OCI-LY7 (cell line): ENCODE results near the gene ZNF841. TPM values are rescaled to one million over a fixed set of nuclear protein-coding genes. Genes with fewer than 3 reads are reported as not detected.
"Not testable (repeated sequence)": the region's sequence is repeated elsewhere in the genome, so short reads cannot be mapped to it uniquely, and the experiment has no call there.

Experiments
- BruUV-seq: library from RNA; stranded (reverse); fragments of 400-500 nt; replicated peaks from 2 replicates; lab custom pipeline; 2021; lab: Mats Ljungman, UMichigan
- CTCF ChIA-PET: fragments of 300-600 bp; sonication (Branson Sonifier 250); formaldehyde crosslinking; loops from one replicate; lab custom pipeline; 2022; ENCODE audit warnings: antibody characterized with exemption; ENCODE audit not compliant: unreplicated experiment; lab: Charles Lee
- POLR2A ChIA-PET: fragments of 300-600 bp; sonication (Branson Sonifier 250); formaldehyde crosslinking; loops from one replicate; lab custom pipeline; 2022; ENCODE audit warnings: antibody characterized with exemption; lab: Charles Lee
- DNase-seq: peaks from one replicate; pipeline ENCODE4 v3.0.0-alpha.2; 2015; ENCODE audit warnings: low spot score
- H2AFZ ChIP-seq: fragments of 200-600 bp; sonication (generic), shearing (Covaris generic); 2 replicates; pipeline ENCODE4 v1.6.1; 2014; ENCODE audit warnings: mild to moderate bottlenecking, antibody characterized with exemption, low read length, moderate library complexity
- H3K27ac ChIP-seq: fragments of 200-600 bp; sonication (generic); 2 replicates; pipeline ENCODE4 v1.5.1; 2014; ENCODE audit warnings: mixed run types, low read depth, mild to moderate bottlenecking, moderate library complexity, low read length, inconsistent platforms; ENCODE audit not compliant: poor library complexity, severe bottlenecking
- H3K36me3 ChIP-seq: fragments of 200-600 bp; sonication (generic); 2 replicates; pipeline ENCODE4 v1.6.1; 2014; ENCODE audit warnings: mild to moderate bottlenecking, antibody characterized with exemption, low read length, moderate library complexity, mixed read lengths; ENCODE audit not compliant: insufficient read depth
- H3K4me1 ChIP-seq: fragments of 200-600 bp; sonication (generic); 2 replicates; pipeline ENCODE4 v1.5.1; 2014; ENCODE audit warnings: mild to moderate bottlenecking, low read length; ENCODE audit not compliant: insufficient read depth, poor library complexity, severe bottlenecking
- H3K4me2 ChIP-seq: fragments of 200-600 bp; sonication (generic); 2 replicates; pipeline ENCODE4 v1.6.1; 2014; ENCODE audit warnings: mild to moderate bottlenecking, low read length
- H3K4me3 ChIP-seq: fragments of 200-600 bp; sonication (generic); 2 replicates; pipeline ENCODE4 v1.5.1; 2014; ENCODE audit warnings: mild to moderate bottlenecking, low read depth, low read length; ENCODE audit not compliant: poor library complexity, severe bottlenecking
- H3K79me2 ChIP-seq: fragments of 200-600 bp; sonication (generic); 2 replicates; pipeline ENCODE4 v1.6.1; 2016; ENCODE audit warnings: low read depth, mild to moderate bottlenecking, low read length, moderate library complexity, mixed read lengths; ENCODE audit not compliant: insufficient read depth
- H3K9me2 ChIP-seq: fragments of 200-600 bp; sonication (generic); 2 replicates; pipeline ENCODE4 v1.6.1; 2016; ENCODE audit warnings: mild to moderate bottlenecking, low read length, mixed read lengths; ENCODE audit not compliant: insufficient read depth
- H3K9me3 ChIP-seq: fragments of 200-600 bp; sonication (generic); 2 replicates; pipeline ENCODE4 v1.6.1; 2014; ENCODE audit warnings: mild to moderate bottlenecking, mixed run types, low read length, mixed read lengths
- H4K20me1 ChIP-seq: fragments of 200-600 bp; sonication (generic); 2 replicates; pipeline ENCODE4 v1.6.1; 2014; ENCODE audit warnings: mild to moderate bottlenecking, antibody characterized with exemption, low read length, moderate library complexity, mixed read lengths; ENCODE audit not compliant: insufficient read depth
- CTCF ChIP-seq: fragments of 200-600 bp; sonication (generic); conservative IDR thresholded peaks from 2 replicates; pipeline ENCODE4 v1.5.1; 2014; ENCODE audit warnings: mild to moderate bottlenecking, antibody characterized with exemption, low read length, moderate library complexity, mixed read lengths
- EZH2phosphoT487 ChIP-seq: fragments of 200-600 bp; sonication (generic); IDR thresholded peaks from 2 replicates; pipeline ENCODE4 v1.6.1; 2018; ENCODE audit warnings: low read depth, borderline replicate concordance, mild to moderate bottlenecking, mixed run types, antibody characterized with exemption, low read length, moderate library complexity, mixed read lengths
- intact Hi-C: fragments of 100-400 bp; cut with micrococcal nuclease; formaldehyde crosslinking; loops from one replicate; pipeline ENCODE4 v1.10.0; 2022; ENCODE audit not compliant: unreplicated experiment
- total RNA-seq, 2 experiments: library from RNA; depleted of rRNA in 1 of 2; stranded (reverse); fragments of >200 nt in 1 of 2; shearing (Covaris generic) in 1 of 2; gene quantifications; 2 replicates each; pipeline ENCODE4 v1.2.3, GENCODE V29; 2014 to 2022

ZNF841 gene
- total RNA-seq, 2 experiments from 2014 or later, result not detected

- Histone ChIP-seq H3K4me2 (no peak overlapping the region), H3K9me2 (no peaks in the 10 kb centered on the region), H3K79me2 (no peaks in the 10 kb centered on the region), H3K4me3 (no peak overlapping the region), H3K4me1 (no peaks in the 10 kb centered on the region), H4K20me1 (no peaks in the 10 kb centered on the region), H3K36me3 (no peaks in the 10 kb centered on the region), H3K27ac (no peak overlapping the region), H3K9me3 (peaks cover 5% of the 10 kb centered on the region), H2AFZ (no peak overlapping the region)
- intact Hi-C loops, result no loop called here
- CTCF ChIA-PET, result no interaction called here
- DNase-seq, result no peak
- TF ChIP-seq CTCF (no peak), EZH2phosphoT487 (no peak)
- POLR2A ChIA-PET, result no interaction called here
- BruUV-seq, result no TSS peak
Measured at GRCh38 chr19:52102782-52103181, 7.2 kb upstream of the ZNF841 start.

- DNase-seq, result no peak
- intact Hi-C loops, result no loop called here
- CTCF ChIA-PET, result no interaction called here
- Histone ChIP-seq H4K20me1 (no peaks in the 10 kb centered on the region), H3K9me3 (peaks cover 5% of the 10 kb centered on the region), H3K4me3 (no peak overlapping the region), H3K36me3 (no peaks in the 10 kb centered on the region), H3K4me1 (no peaks in the 10 kb centered on the region), H2AFZ (no peak overlapping the region), H3K4me2 (no peak overlapping the region), H3K27ac (no peak overlapping the region), H3K79me2 (no peaks in the 10 kb centered on the region), H3K9me2 (no peaks in the 10 kb centered on the region)
- TF ChIP-seq EZH2phosphoT487 (no peak), CTCF (no peak)
- no TSS peak for BruUV-seq
- POLR2A ChIA-PET, result no interaction called here
Measured at GRCh38 chr19:52101866-52102562, 6.4 kb upstream of the ZNF841 start.

- Histone ChIP-seq H3K27ac (no peak overlapping the region), H3K9me2 (no peaks in the 10 kb centered on the region), H2AFZ (no peak overlapping the region), H3K4me1 (no peaks in the 10 kb centered on the region), H3K79me2 (no peaks in the 10 kb centered on the region), H4K20me1 (no peaks in the 10 kb centered on the region), H3K36me3 (no peaks in the 10 kb centered on the region), H3K4me2 (no peak overlapping the region), H3K4me3 (no peak overlapping the region), H3K9me3 (peaks cover 5% of the 10 kb centered on the region)
- POLR2A ChIA-PET, result no interaction called here
- no peak for DNase-seq
- no peak for TF ChIP-seq CTCF
- TF ChIP-seq EZH2phosphoT487, result no peak
- intact Hi-C loops, result no loop called here
- CTCF ChIA-PET, result no interaction called here
- BruUV-seq, result no TSS peak
Measured at GRCh38 chr19:52099497-52100138, 4.1 kb upstream of the ZNF841 start.

GRCh38 chr19:52096416-52096815 is 851 bp upstream of the ZNF841 start:
- H3K27ac ChIP-seq, BruUV-seq, H3K9me2 ChIP-seq, H3K4me1 ChIP-seq, DNase-seq, H3K9me3 ChIP-seq, H3K4me3 ChIP-seq, H2AFZ ChIP-seq, intact Hi-C loops, CTCF ChIA-PET, H3K79me2 ChIP-seq, POLR2A ChIA-PET, H3K36me3 ChIP-seq, H4K20me1 ChIP-seq, H3K4me2 ChIP-seq: not testable (repeated sequence)
